H1 (cell line): ENCODE results near the gene TRIM29. TPM values are rescaled to one million over a fixed set of nuclear protein-coding genes. Genes with fewer than 3 reads are reported as not detected.

Experiments used
- CTCF ChIA-PET: fragments of 300-600 bp; sonication (Branson Sonifier 250); formaldehyde crosslinking; loops from one replicate; lab custom pipeline; 2021; ENCODE audit not compliant: partially characterized antibody; lab: Charles Lee
- POLR2A ChIA-PET: fragments of 300-600 bp; sonication (Branson Sonifier 250); formaldehyde crosslinking; loops from one replicate; lab custom pipeline; 2021; ENCODE audit warnings: inconsistent platforms; ENCODE audit not compliant: partially characterized antibody; lab: Charles Lee
- DNase-seq, 2 experiments: peaks; one replicate each; pipeline versions ENCODE4 v3.0.0 to v3.0.0-alpha.2; 2010 to 2022; ENCODE audit warnings: low spot score in 2 of 2, low read depth in 1 of 2, mixed read lengths in 1 of 2
- FAIRE-seq: peaks from 2 replicates; lab custom pipeline; 2011; peaks lifted over from hg19 to GRCh38; lab: Jason Lieb, UNC
- H2AFZ ChIP-seq: 2 replicates; pipeline ENCODE4 v1.8.1; 2012; ENCODE audit warnings: low read length, inconsistent platforms
- H2AK5ac ChIP-seq: 2 replicates; pipeline ENCODE4 v1.6.1; 2013; ENCODE audit warnings: low read depth, low read length
- H2BK120ac ChIP-seq: replicated peaks from 2 replicates; pipeline ENCODE3; 2013; ENCODE audit warnings: low read depth, low read length, inconsistent platforms
- H2BK12ac ChIP-seq: 2 replicates; pipeline ENCODE4 v1.6.1; 2013; ENCODE audit warnings: low read depth, low read length
- H2BK15ac ChIP-seq: 2 replicates; pipeline ENCODE4 v1.6.1; 2013; ENCODE audit warnings: low read length
- H2BK20ac ChIP-seq: 2 replicates; pipeline ENCODE4 v1.6.1; 2013; ENCODE audit warnings: low read length
- H2BK5ac ChIP-seq: 2 replicates; pipeline ENCODE4 v1.6.1; 2013; ENCODE audit warnings: low read depth, low read length
- H3K14ac ChIP-seq: 2 replicates; pipeline ENCODE4 v1.6.1; 2013; ENCODE audit warnings: inconsistent platforms; ENCODE audit not compliant: insufficient read length
- H3K18ac ChIP-seq: 2 replicates; pipeline ENCODE4 v1.6.1; 2013; ENCODE audit warnings: low read length; ENCODE audit errors: extremely low read depth
- H3K23ac ChIP-seq: 2 replicates; pipeline ENCODE4 v1.6.1; 2013; ENCODE audit warnings: inconsistent platforms; ENCODE audit not compliant: insufficient read length
- H3K23me2 ChIP-seq: 2 replicates; pipeline ENCODE4 v1.6.1; 2013; ENCODE audit warnings: low read depth, low read length
- H3K27ac ChIP-seq: 2 replicates; pipeline ENCODE4 v1.6.1; 2011; ENCODE audit warnings: low read depth, low read length, inconsistent platforms
- H3K27me3 ChIP-seq, 4 experiments: replicated peaks in 1 of 4; 1 replicate in 1 of 4; 2 replicates in 3 of 4; pipeline versions ENCODE4 v1.6.1 to v1.8.1; 2011 to 2013; ENCODE audit warnings: low read length in 3 of 4, mild to moderate bottlenecking in 3 of 4, inconsistent platforms in 2 of 4, mixed read lengths in 2 of 4, moderate library complexity in 1 of 4; ENCODE audit not compliant: control insufficient read depth in 3 of 4, insufficient read depth in 3 of 4; ENCODE audit errors: extremely low read depth in 1 of 4
- H3K36me3 ChIP-seq, 4 experiments: 2 replicates each; pipeline versions ENCODE4 v1.6.1 to v1.8.1; 2011 to 2013; ENCODE audit warnings: mild to moderate bottlenecking in 4 of 4, low read length in 3 of 4, moderate library complexity in 2 of 4, control low read depth in 1 of 4, inconsistent platforms in 1 of 4; ENCODE audit not compliant: insufficient read depth in 4 of 4, control insufficient read depth in 2 of 4
- H3K4ac ChIP-seq: replicated peaks from 2 replicates; pipeline ENCODE3; 2013; ENCODE audit warnings: low read length, low read depth, mixed read lengths, inconsistent platforms; ENCODE audit not compliant: insufficient read length
- H3K4me1 ChIP-seq, 4 experiments: replicated peaks in 1 of 4; 1 replicate in 1 of 4; 2 replicates in 3 of 4; pipeline versions ENCODE4 v1.6.1 to v1.8.1; 2011 to 2013; ENCODE audit warnings: low read length in 3 of 4, inconsistent platforms in 2 of 4, mixed read lengths in 1 of 4; ENCODE audit not compliant: insufficient read depth in 4 of 4, control insufficient read depth in 3 of 4
- H3K4me2 ChIP-seq, 2 experiments: 2 replicates each; pipeline versions ENCODE4 v1.6.1 to v1.8.1; 2011 to 2013; ENCODE audit warnings: low read depth in 2 of 2, low read length in 2 of 2, control low read depth in 1 of 2, inconsistent platforms in 1 of 2, mild to moderate bottlenecking in 1 of 2; ENCODE audit not compliant: insufficient read depth in 1 of 2
- H3K4me3 ChIP-seq, 4 experiments: fragments of 200-600, 300-600 bp in 1 of 4; sonication (generic), shearing (Covaris generic), sonication (Bioruptor Twin) in 1 of 4; 2 replicates each; pipeline versions ENCODE4 v1.5.1 to v1.8.1; 2011 to 2016; ENCODE audit warnings: low read length in 4 of 4, low read depth in 3 of 4, control low read depth in 2 of 4, inconsistent platforms in 2 of 4, mild to moderate bottlenecking in 2 of 4, mixed read lengths in 1 of 4, moderate library complexity in 1 of 4; ENCODE audit not compliant: insufficient read depth in 2 of 4; ENCODE audit errors: extremely low read depth in 1 of 4
- H3K56ac ChIP-seq: replicated peaks from 2 replicates; pipeline ENCODE3; 2013; ENCODE audit warnings: low read depth, mild to moderate bottlenecking, mixed read lengths, low read length, inconsistent platforms; ENCODE audit not compliant: insufficient read length
- H3K79me1 ChIP-seq: 2 replicates; pipeline ENCODE4 v1.6.1; 2013; ENCODE audit warnings: low read depth, low read length, control low read depth
- H3K79me2 ChIP-seq, 2 experiments: 2 replicates each; pipeline versions ENCODE4 v1.6.1 to v1.8.1; 2012 to 2013; ENCODE audit warnings: low read length in 2 of 2, mild to moderate bottlenecking in 2 of 2, inconsistent platforms in 1 of 2; ENCODE audit not compliant: insufficient read depth in 2 of 2, control insufficient read depth in 1 of 2
- H3K9ac ChIP-seq, 4 experiments: replicated peaks in 1 of 4; 1 replicate in 1 of 4; 2 replicates in 3 of 4; pipeline versions ENCODE4 v1.6.1 to v1.8.1; 2011 to 2013; ENCODE audit warnings: low read depth in 3 of 4, low read length in 3 of 4, control low read depth in 2 of 4, mild to moderate bottlenecking in 2 of 4, moderate library complexity in 2 of 4, inconsistent platforms in 1 of 4; ENCODE audit errors: extremely low read depth in 1 of 4
- H3K9me3 ChIP-seq, 2 experiments: 2 replicates each; pipeline versions ENCODE4 v1.6.1 to v1.8.1; 2012 to 2013; ENCODE audit warnings: mild to moderate bottlenecking in 2 of 2, moderate library complexity in 2 of 2, control low read depth in 1 of 2, inconsistent platforms in 1 of 2, low read depth in 1 of 2, low read length in 1 of 2, mixed read lengths in 1 of 2; ENCODE audit not compliant: insufficient read depth in 2 of 2
- H4K20me1 ChIP-seq, 2 experiments: replicated peaks in 1 of 2; 2 replicates each; pipeline versions ENCODE3 to v1.8.1; 2011 to 2013; ENCODE audit warnings: inconsistent platforms in 2 of 2, low read length in 2 of 2, mild to moderate bottlenecking in 1 of 2; ENCODE audit not compliant: insufficient read depth in 2 of 2, control insufficient read depth in 1 of 2
- H4K5ac ChIP-seq: 2 replicates; pipeline ENCODE4 v1.6.1; 2013; ENCODE audit warnings: low read length, low read depth, mixed read lengths, inconsistent platforms; ENCODE audit not compliant: insufficient read length
- H4K8ac ChIP-seq: 2 replicates; pipeline ENCODE4 v1.8.0; 2013; ENCODE audit warnings: mild to moderate bottlenecking, moderate library complexity, low read length, inconsistent platforms; ENCODE audit not compliant: insufficient read depth; ENCODE audit errors: extremely low read depth
- H4K91ac ChIP-seq: replicated peaks from 2 replicates; pipeline ENCODE3; 2013; ENCODE audit warnings: low read length, mixed read lengths, inconsistent platforms; ENCODE audit not compliant: insufficient read length
- HDAC6 ChIP-seq: IDR thresholded peaks from one replicate; pipeline ENCODE4 v1.7.1; 2012; ENCODE audit warnings: low read depth, mild to moderate bottlenecking, inconsistent platforms, low read length, moderate library complexity
- MAFK ChIP-seq: IDR thresholded peaks from 2 replicates; pipeline ENCODE4 v1.6.1; 2012; ENCODE audit warnings: low read depth, mild to moderate bottlenecking, improper control_type of control experiment, low read length
- RAD21 ChIP-seq, 2 experiments: IDR thresholded peaks in 1 of 2; conservative IDR thresholded peaks in 1 of 2; 2 replicates each; pipeline ENCODE4 v1.6.1; 2011; ENCODE audit warnings: low read depth in 2 of 2, low read length in 2 of 2, improper control_type of control experiment in 1 of 2, inconsistent platforms in 1 of 2, mild to moderate bottlenecking in 1 of 2, moderate library complexity in 1 of 2
- RBBP5 ChIP-seq: IDR thresholded peaks from 2 replicates; pipeline ENCODE4 v1.7.1; 2012; ENCODE audit warnings: low read depth, mild to moderate bottlenecking, inconsistent platforms, low read length, moderate library complexity, borderline replicate concordance
- RXRA ChIP-seq: IDR thresholded peaks from 2 replicates; pipeline ENCODE4 v1.6.1; 2011; ENCODE audit warnings: low read depth, mild to moderate bottlenecking, low read length, moderate library complexity; ENCODE audit not compliant: insufficient read depth
- SIN3A ChIP-seq, 2 experiments: IDR thresholded peaks in 1 of 2; conservative IDR thresholded peaks in 1 of 2; 2 replicates each; pipeline ENCODE4 v1.6.1; 2011 to 2012; ENCODE audit warnings: low read length in 2 of 2, improper control_type of control experiment in 1 of 2, low read depth in 1 of 2, mild to moderate bottlenecking in 1 of 2
- SP2 ChIP-seq: IDR thresholded peaks from 2 replicates; pipeline ENCODE4 v1.6.1; 2012; ENCODE audit warnings: mild to moderate bottlenecking, low read length, inconsistent platforms
- USF2 ChIP-seq: IDR thresholded peaks from 2 replicates; pipeline ENCODE4 v1.6.1; 2011; ENCODE audit warnings: low read length, improper control_type of control experiment
- WGBS, 2 experiments: shearing (Covaris generic) in 1 of 2; methylation state at CpG; one replicate each; pipeline versions ENCODE4 v1.1.6 to v1.1.7; 2013 to 2015; ENCODE audit warnings: low lambda C conversion rate in 2 of 2, mixed read lengths in 2 of 2, inconsistent platforms in 1 of 2, low coverage in 1 of 2, missing lambda C conversion rate in 1 of 2; ENCODE audit not compliant: insufficient replicate concordance in 2 of 2, insufficient coverage in 1 of 2, insufficient read length in 1 of 2; ENCODE audit errors: extremely low coverage in 1 of 2, missing lambda C conversion rate in 1 of 2; 5-methylcytosine and 5-hydroxymethylcytosine counted together
- polyA plus RNA-seq, 7 experiments: library from polyadenylated mRNA; depleted of rRNA in 3 of 7; stranded (reverse) in 5 of 7; unstranded in 2 of 7; fragments of >200 nt in 5 of 7; fragments of 200-250 nt in 2 of 7; gene quantifications; 1 replicate in 5 of 7; 2 replicates in 1 of 7; 4 replicates in 1 of 7; pipeline versions ENCODE4 v1.2.1 to v1.2.3, GENCODE V29; 2011 to 2013; ENCODE audit warnings: missing spikeins in 2 of 7, mixed read lengths in 2 of 7
- total RNA-seq: library from RNA; stranded (reverse); fragmentation: NEBNext Ultra II Directional; extraction: Animal tissue kit (Norgen Biotek cat#: 25700); gene quantifications from 2 replicates; pipeline ENCODE4 v1.2.1, GENCODE V29; 2021
- TF ChIP-seq, protein P1 (sequence below): IDR thresholded peaks from 2 replicates; pipeline ENCODE4 v1.6.1; 2012; ENCODE audit warnings: low read length, inconsistent platforms

Gene TRIM29
- total and polyA plus RNA-seq, 2 of the 8 experiments (the other 6 are each of a cell fraction or from before 2014, with no cell fraction given): 0.17 to 0.43 TPM

DNA sequence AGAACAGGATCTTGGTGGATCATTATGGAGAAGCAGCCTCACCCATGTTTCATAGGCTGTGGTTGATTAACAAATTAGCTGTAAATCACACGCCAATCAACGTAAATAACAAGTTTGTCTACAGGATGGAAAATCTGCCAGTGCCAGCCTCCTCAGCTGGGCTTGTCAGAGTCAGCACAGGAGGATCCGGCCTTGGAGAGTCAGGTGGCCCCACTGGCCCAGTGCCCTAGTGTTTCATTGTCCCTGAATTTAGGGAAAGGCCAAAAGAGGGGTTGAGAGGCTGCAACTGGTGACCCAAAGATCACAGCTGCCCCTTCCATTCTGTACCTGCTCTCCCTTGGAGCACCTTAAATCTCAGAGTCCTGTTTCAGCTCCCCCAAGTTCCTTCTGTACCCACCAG lies 42.4 kb downstream of the TRIM29 start:
- no peak overlapping the region for H3K27ac ChIP-seq
- no peak overlapping the region for H3K4me2 ChIP-seq
- no peak overlapping the region for H2BK120ac ChIP-seq
- 95% methylated on average over 3 of the region's 3 CpGs; no CpG with 5 or more reads in 1 of the 2 experiments for WGBS, 2 experiments
- no peak overlapping the region for H3K14ac ChIP-seq
- H3K18ac ChIP-seq: no peak overlapping the region
- no peak overlapping the region for H2BK5ac ChIP-seq
- FAIRE-seq (no peak), DNase-seq (no peak)
- POLR2A ChIA-PET: no interaction called here
- no peaks in the 10 kb centered on the region for H3K9me3 ChIP-seq
- H2AK5ac ChIP-seq: 0 out of 2 replicates have a peak overlapping the region, but pooled peaks have one; percentile 1
- no peak overlapping the region for H3K56ac ChIP-seq
- H4K5ac ChIP-seq: no peak overlapping the region
- H4K20me1 ChIP-seq: no peaks in the 10 kb centered on the region
- no peak overlapping the region for H3K23ac ChIP-seq
- no peak overlapping the region for H2AFZ ChIP-seq
- H2BK12ac ChIP-seq: 0 out of 2 replicates have a peak overlapping the region, but pooled peaks have one; percentile 2
- H3K27me3 ChIP-seq: peaks cover 0 to 34% (median 21%) of the 10 kb centered on the region in 4 experiments; a peak in 5 of 7 replicates
- no peaks in the 10 kb centered on the region for H3K23me2 ChIP-seq
- no peak overlapping the region for H4K91ac ChIP-seq
- H2BK20ac ChIP-seq: no peak overlapping the region
- peak overlapping the region; percentile 15; the same call in 1 of the 2 replicates for H4K8ac ChIP-seq
- H3K79me2 ChIP-seq: no peaks in the 10 kb centered on the region
- peak overlapping the region; percentile 81; the same call in 1 of the 2 replicates for H2BK15ac ChIP-seq
- H3K4ac ChIP-seq: no peak overlapping the region
- H3K36me3 ChIP-seq: no peaks in the 10 kb centered on the region
- H3K4me1 ChIP-seq: peaks cover 0 to 12% (median 7%) of the 10 kb centered on the region in 4 experiments; a peak in 4 of 7 replicates
- no peak overlapping the region for H3K4me3 ChIP-seq
- CTCF ChIA-PET: interaction anchor here (1.0 to 6.4 kb wide), 10 partner anchors 11 to 352 kb away, joined by 3 to 45 read pairs (median 4); no protein-coding TSS in a partner anchor
- no peak overlapping the region for H3K9ac ChIP-seq
- H3K79me1 ChIP-seq: no peaks in the 10 kb centered on the region
- no peak for TF ChIP-seq USF2
- no peak for TF ChIP-seq RBBP5
- TF ChIP-seq SP2: no peak
- TF ChIP-seq RXRA: no peak
- TF ChIP-seq RAD21 (IDR thresholded peaks at IDR 0.05 in 1 of 2, conservative IDR thresholded peaks at IDR 0.05 in 1 of 2; ENCODE audit: low read depth in 2 of 2, low read length in 2 of 2): no peak
- TF ChIP-seq MAFK: no peak
- no peak for TF ChIP-seq HDAC6
- no peak for TF ChIP-seq SIN3A (conservative IDR thresholded peaks at IDR 0.05 in 1 of 2, IDR thresholded peaks at IDR 0.05 in 1 of 2; ENCODE audit: low read depth in 1 of 2, low read length in 2 of 2)
- TF ChIP-seq, protein P1, sequence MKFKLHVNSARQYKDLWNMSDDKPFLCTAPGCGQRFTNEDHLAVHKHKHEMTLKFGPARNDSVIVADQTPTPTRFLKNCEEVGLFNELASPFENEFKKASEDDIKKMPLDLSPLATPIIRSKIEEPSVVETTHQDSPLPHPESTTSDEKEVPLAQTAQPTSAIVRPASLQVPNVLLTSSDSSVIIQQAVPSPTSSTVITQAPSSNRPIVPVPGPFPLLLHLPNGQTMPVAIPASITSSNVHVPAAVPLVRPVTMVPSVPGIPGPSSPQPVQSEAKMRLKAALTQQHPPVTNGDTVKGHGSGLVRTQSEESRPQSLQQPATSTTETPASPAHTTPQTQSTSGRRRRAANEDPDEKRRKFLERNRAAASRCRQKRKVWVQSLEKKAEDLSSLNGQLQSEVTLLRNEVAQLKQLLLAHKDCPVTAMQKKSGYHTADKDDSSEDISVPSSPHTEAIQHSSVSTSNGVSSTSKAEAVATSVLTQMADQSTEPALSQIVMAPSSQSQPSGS: no peak
